ENCODE results near the gene IFNA1. TPM values are rescaled to one million over a fixed set of nuclear protein-coding genes. Genes with fewer than 3 reads are reported as not detected.

The IFNA1 gene
- total RNA-seq, 8 experiments from 2014 or later = 0.67 TPM; not detected in 7

GRCh38 chr9:21454149-21454548 lies 13.9 kb downstream of the IFNA1 start:
- in situ Hi-C loops (cut with MboI; ENCODE audit: low pct_unique_long_range_greater_than_20kb in 2 of 9, low sequenced_read_pairs in 9 of 9, unreplicated experiment in 9 of 9) = loop anchor here in 4 of 9 experiments (10.0 to 25.0 kb wide), 2 partner anchors 129 to 333 kb away; no protein-coding TSS in a partner anchor

GRCh38 chr9:21455320-21455719 lies 15.1 kb downstream of the IFNA1 start:
- ATAC-seq (replicated peaks in 6 of 8) = peak in 4 of 8 experiments; percentile 50 to 96 (median 90)
- H3K27ac ChIP-seq = no peak overlapping the region
- in situ Hi-C loops (cut with MboI; ENCODE audit: low pct_unique_long_range_greater_than_20kb in 2 of 9, low sequenced_read_pairs in 9 of 9, unreplicated experiment in 9 of 9) = loop anchor here in 4 of 9 experiments (10.0 to 25.0 kb wide), 2 partner anchors 131 to 332 kb away; no protein-coding TSS in a partner anchor
- no peaks in the 10 kb centered on the region for H3K4me1 ChIP-seq (replicated peaks in 1 of 2)
- H3K4me3 ChIP-seq = no peak overlapping the region

More at GRCh38 chr9:21454149-21454548, 13.9 kb downstream of the IFNA1 start:
- 18 to 89% (median 67%) methylated on average over 1 to 2 of the region's 2 CpGs; no CpG with 5 or more reads in 3 of the 10 experiments for WGBS, 10 experiments
- Histone ChIP-seq H3K4me1 (replicated peaks in 1 of 2) (no peaks in the 10 kb centered on the region), H3K27ac (no peak overlapping the region), H3K4me3 (no peak overlapping the region)
- ATAC-seq (replicated peaks in 6 of 8) = peak in 2 of 8 experiments; percentile 73 to 74

GRCh38 chr9:21461377-21461776 lies 21.1 kb downstream of the IFNA1 start:
- WGBS, 10 experiments = 25 to 100% (median 78%) methylated on average over 1 of the region's 1 CpG; no CpG with 5 or more reads in 2 of the 10 experiments

GRCh38 chr9:21465138-21465537 lies 24.9 kb downstream of the IFNA1 start:
- WGBS, 10 experiments = 75 to 100% (median 90%) methylated on average over 2 to 5 of the region's 5 CpGs; no CpG with 5 or more reads in 3 of the 10 experiments

More at GRCh38 chr9:21461377-21461776, 21.1 kb downstream of the IFNA1 start:
- Histone ChIP-seq H3K4me3 (no peak overlapping the region), H3K27ac (no peak overlapping the region), H3K4me1 (replicated peaks in 1 of 2) (no peaks in the 10 kb centered on the region)
- in situ Hi-C loops (cut with MboI; ENCODE audit: low pct_unique_long_range_greater_than_20kb in 2 of 9, low sequenced_read_pairs in 9 of 9, unreplicated experiment in 9 of 9) = loop anchor here in 4 of 9 experiments (10.0 to 25.0 kb wide), 2 partner anchors 326 to 333 kb away; no protein-coding TSS in a partner anchor
- no peak for ATAC-seq (replicated peaks in 6 of 8)

GRCh38 chr9:21465859-21466518 lies 25.8 kb downstream of the IFNA1 start:
- Histone ChIP-seq H3K27ac (no peak overlapping the region), H3K4me1 (replicated peaks in 1 of 2) (no peaks in the 10 kb centered on the region), H3K4me3 (no peak overlapping the region)
- in situ Hi-C loops (cut with MboI; ENCODE audit: low pct_unique_long_range_greater_than_20kb in 2 of 9, low sequenced_read_pairs in 9 of 9, unreplicated experiment in 9 of 9) = loop anchor here in 4 of 9 experiments (10.0 to 25.0 kb wide), 2 partner anchors 321 to 329 kb away; no protein-coding TSS in a partner anchor
- peak in 3 of 8 experiments; percentile 90 to 98 (median 97) for ATAC-seq (replicated peaks in 6 of 8)

More at GRCh38 chr9:21465138-21465537, 24.9 kb downstream of the IFNA1 start:
- no peak overlapping the region for H3K4me3 ChIP-seq
- ATAC-seq (replicated peaks in 6 of 8) = no peak
- H3K4me1 ChIP-seq (replicated peaks in 1 of 2) = no peaks in the 10 kb centered on the region
- H3K27ac ChIP-seq = no peak overlapping the region
- in situ Hi-C loops (cut with MboI; ENCODE audit: low pct_unique_long_range_greater_than_20kb in 2 of 9, low sequenced_read_pairs in 9 of 9, unreplicated experiment in 9 of 9) = loop anchor here in 4 of 9 experiments (10.0 to 25.0 kb wide), 2 partner anchors 322 to 330 kb away; no protein-coding TSS in a partner anchor

GRCh38 chr9:21470126-21470525 lies 29.9 kb downstream of the IFNA1 start:
- Histone ChIP-seq H3K27ac (no peak overlapping the region), H3K4me3 (no peak overlapping the region), H3K4me1 (replicated peaks in 1 of 2) (no peaks in the 10 kb centered on the region)
- ATAC-seq (replicated peaks in 6 of 8) = no peak
- 78 to 95% (median 92%) methylated on average over 2 to 5 of the region's 5 CpGs; no CpG with 5 or more reads in 1 of the 10 experiments for WGBS, 10 experiments
- in situ Hi-C loops (cut with MboI; ENCODE audit: low pct_unique_long_range_greater_than_20kb in 2 of 9, low sequenced_read_pairs in 9 of 9, unreplicated experiment in 9 of 9) = loop anchor here in 3 of 9 experiments (25.0 kb wide), 1 partner anchor 317 kb away; no protein-coding TSS in a partner anchor

GRCh38 chr9:21473236-21473635 lies 33.0 kb downstream of the IFNA1 start:
- WGBS, 10 experiments = 75 to 100% (median 96%) methylated on average over 1 to 3 of the region's 3 CpGs; no CpG with 5 or more reads in 1 of the 10 experiments
- Histone ChIP-seq H3K27ac (no peak overlapping the region), H3K4me3 (no peak overlapping the region), H3K4me1 (replicated peaks in 1 of 2) (no peaks in the 10 kb centered on the region)
- in situ Hi-C loops (cut with MboI; ENCODE audit: low pct_unique_long_range_greater_than_20kb in 2 of 9, low sequenced_read_pairs in 9 of 9, unreplicated experiment in 9 of 9) = loop anchor here in 3 of 9 experiments (25.0 kb wide), 1 partner anchor 314 kb away; no protein-coding TSS in a partner anchor
- peak in 1 of 8 experiments; percentile 35 for ATAC-seq (replicated peaks in 6 of 8)

- no peak for ATAC-seq (replicated peaks in 6 of 8)
- WGBS, 10 experiments = 63 to 100% (median 90%) methylated on average over 2 of the region's 2 CpGs; no CpG with 5 or more reads in 5 of the 10 experiments
- Histone ChIP-seq H3K4me3 (no peak overlapping the region), H3K4me1 (replicated peaks in 1 of 2) (no peaks in the 10 kb centered on the region), H3K27ac (no peak overlapping the region)
- in situ Hi-C loops (cut with MboI; ENCODE audit: low pct_unique_long_range_greater_than_20kb in 2 of 9, low sequenced_read_pairs in 9 of 9, unreplicated experiment in 9 of 9) = no loop called here
Observed at GRCh38 chr9:21477466-21477865, 37.2 kb downstream of the IFNA1 start.

GRCh38 chr9:21479152-21479702 lies 39.0 kb downstream of the IFNA1 start:
- no peak overlapping the region for H3K27ac ChIP-seq
- no peak overlapping the region for H3K4me3 ChIP-seq
- in situ Hi-C loops (cut with MboI; ENCODE audit: low pct_unique_long_range_greater_than_20kb in 2 of 9, low sequenced_read_pairs in 9 of 9, unreplicated experiment in 9 of 9) = no loop called here
- ATAC-seq (replicated peaks in 6 of 8) = no peak
- H3K4me1 ChIP-seq (replicated peaks in 1 of 2) = no peaks in the 10 kb centered on the region
- WGBS, 10 experiments = 40 to 89% (median 79%) methylated on average over 2 to 6 of the region's 8 CpGs

GRCh38 chr9:21481470-21482056 lies 41.3 kb downstream of the IFNA1 start:
- peak in 1 of 8 experiments; percentile 50 for ATAC-seq (replicated peaks in 6 of 8)
- 30 to 100% (median 60%) methylated on average over 1 of the region's 1 CpG; no CpG with 5 or more reads in 1 of the 10 experiments for WGBS, 10 experiments
- in situ Hi-C loops (cut with MboI; ENCODE audit: low pct_unique_long_range_greater_than_20kb in 2 of 9, low sequenced_read_pairs in 9 of 9, unreplicated experiment in 9 of 9) = no loop called here
- Histone ChIP-seq H3K4me1 (replicated peaks in 1 of 2) (no peaks in the 10 kb centered on the region), H3K27ac (no peak overlapping the region), H3K4me3 (no peak overlapping the region)

GRCh38 chr9:21482213-21482612 lies 42.0 kb downstream of the IFNA1 start, which contains the start of gene IFNE:
TSS of gene IFNE (minus strand) at chr9:21482313. CDS start at chr9:21481694, 619 bp downstream.
- in situ Hi-C loops (cut with MboI; ENCODE audit: low pct_unique_long_range_greater_than_20kb in 2 of 9, low sequenced_read_pairs in 9 of 9, unreplicated experiment in 9 of 9) = no loop called here
- Histone ChIP-seq H3K4me3 (no peak within 1 kb of the TSS), H3K27ac (no peak within 1 kb of the TSS), H3K4me1 (replicated peaks in 1 of 2) (no peaks in the 10 kb centered on the region)
- WGBS, 10 experiments = 70 to 100% (median 82%) methylated on average over 1 to 2 of the region's 2 CpGs
- ATAC-seq (replicated peaks in 6 of 8) = no peak
